ENCODE data around the gene NOTUM.

NOTUM gene

DNA sequence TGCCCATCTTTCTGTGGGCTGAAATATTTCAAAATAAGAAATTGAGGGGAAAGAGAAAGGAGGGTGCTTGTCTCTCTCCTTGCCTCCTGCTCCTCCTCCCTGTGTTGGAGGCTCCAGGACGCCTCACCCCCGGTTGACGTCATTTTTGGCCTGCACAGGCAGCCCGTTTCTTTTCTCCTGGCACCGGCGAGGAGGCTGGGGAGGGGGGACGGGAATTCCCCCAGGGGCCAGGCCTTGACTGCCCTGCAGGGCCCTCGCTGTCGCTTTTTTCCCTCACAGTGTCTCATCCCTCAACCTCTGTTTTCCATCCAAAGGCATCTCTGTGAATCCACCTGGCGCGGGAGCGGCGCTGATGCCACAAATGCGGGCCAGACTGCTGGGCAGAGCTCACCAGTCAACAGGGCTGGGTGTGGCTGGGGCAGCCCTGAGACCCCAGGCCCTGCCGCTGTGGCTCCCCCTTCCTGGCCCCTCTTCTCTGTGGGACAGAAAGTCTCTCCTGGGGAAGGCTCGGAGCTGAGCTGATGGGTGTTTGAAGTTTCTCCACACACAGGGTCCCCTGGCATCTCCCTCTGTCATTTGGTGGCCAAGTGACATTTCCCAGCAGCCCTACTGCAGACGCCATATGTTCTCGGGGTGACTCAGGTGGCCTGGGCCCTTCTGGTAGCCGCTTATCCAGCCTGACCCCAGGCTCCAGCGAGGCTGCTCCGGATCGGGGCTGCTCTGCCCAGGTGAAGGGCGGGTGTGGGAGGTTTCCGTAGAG, 45.7 kb upstream of the NOTUM start:
- no peak for DNase-seq (ENCODE audit: low spot score)

DNA sequence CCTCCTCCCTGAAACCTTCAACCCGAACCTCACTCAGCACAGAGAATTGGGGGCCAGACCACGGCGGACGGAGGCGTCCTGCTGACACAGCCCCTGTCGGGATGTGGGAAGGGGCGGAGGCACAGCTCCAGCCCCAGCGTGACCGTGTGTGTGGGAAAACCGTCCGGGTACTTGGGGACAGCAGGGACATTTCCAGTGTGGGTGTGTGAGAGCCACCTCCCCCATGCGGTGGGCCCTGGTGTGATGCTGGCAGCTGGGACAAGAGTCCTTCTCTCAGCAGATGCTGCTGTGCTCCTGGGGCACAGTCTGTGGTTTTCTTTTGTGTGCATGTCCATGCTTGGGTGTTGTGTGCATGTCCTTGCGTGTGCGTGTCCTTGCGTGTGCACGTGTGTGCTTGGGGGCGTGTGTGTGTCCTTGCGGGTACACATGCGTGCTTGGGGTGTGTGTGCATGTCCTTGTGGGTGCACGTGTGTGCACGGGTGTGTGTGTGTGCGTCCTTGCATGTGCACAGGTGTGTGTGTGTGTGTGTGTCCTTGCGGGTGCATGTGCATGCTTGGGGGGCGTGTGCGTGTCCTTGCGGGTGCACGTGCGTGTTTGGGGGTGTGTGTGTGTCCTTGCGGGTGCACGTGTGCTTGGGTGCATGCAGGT, 44.8 kb upstream of the NOTUM start:
- TF ChIP-seq, protein P1, sequence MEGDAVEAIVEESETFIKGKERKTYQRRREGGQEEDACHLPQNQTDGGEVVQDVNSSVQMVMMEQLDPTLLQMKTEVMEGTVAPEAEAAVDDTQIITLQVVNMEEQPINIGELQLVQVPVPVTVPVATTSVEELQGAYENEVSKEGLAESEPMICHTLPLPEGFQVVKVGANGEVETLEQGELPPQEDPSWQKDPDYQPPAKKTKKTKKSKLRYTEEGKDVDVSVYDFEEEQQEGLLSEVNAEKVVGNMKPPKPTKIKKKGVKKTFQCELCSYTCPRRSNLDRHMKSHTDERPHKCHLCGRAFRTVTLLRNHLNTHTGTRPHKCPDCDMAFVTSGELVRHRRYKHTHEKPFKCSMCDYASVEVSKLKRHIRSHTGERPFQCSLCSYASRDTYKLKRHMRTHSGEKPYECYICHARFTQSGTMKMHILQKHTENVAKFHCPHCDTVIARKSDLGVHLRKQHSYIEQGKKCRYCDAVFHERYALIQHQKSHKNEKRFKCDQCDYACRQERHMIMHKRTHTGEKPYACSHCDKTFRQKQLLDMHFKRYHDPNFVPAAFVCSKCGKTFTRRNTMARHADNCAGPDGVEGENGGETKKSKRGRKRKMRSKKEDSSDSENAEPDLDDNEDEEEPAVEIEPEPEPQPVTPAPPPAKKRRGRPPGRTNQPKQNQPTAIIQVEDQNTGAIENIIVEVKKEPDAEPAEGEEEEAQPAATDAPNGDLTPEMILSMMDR (IDR thresholded peaks at IDR 0.05; ENCODE audit: borderline replicate concordance, control extremely low read depth, extremely low read depth, insufficient read depth, missing control alignments) = no peak
- DNase-seq (ENCODE audit: low spot score) = no peak
- in situ Hi-C loops (cut with MboI; ENCODE audit: low sequenced_read_pairs, unreplicated experiment) = no loop called here

More for the DNA sequence above, 45.7 kb upstream of the NOTUM start:
- TF ChIP-seq, protein P1 (IDR thresholded peaks at IDR 0.05; ENCODE audit: borderline replicate concordance, control extremely low read depth, extremely low read depth, insufficient read depth, missing control alignments) = no peak
- in situ Hi-C loops (cut with MboI; ENCODE audit: low sequenced_read_pairs, unreplicated experiment) = no loop called here

DNA sequence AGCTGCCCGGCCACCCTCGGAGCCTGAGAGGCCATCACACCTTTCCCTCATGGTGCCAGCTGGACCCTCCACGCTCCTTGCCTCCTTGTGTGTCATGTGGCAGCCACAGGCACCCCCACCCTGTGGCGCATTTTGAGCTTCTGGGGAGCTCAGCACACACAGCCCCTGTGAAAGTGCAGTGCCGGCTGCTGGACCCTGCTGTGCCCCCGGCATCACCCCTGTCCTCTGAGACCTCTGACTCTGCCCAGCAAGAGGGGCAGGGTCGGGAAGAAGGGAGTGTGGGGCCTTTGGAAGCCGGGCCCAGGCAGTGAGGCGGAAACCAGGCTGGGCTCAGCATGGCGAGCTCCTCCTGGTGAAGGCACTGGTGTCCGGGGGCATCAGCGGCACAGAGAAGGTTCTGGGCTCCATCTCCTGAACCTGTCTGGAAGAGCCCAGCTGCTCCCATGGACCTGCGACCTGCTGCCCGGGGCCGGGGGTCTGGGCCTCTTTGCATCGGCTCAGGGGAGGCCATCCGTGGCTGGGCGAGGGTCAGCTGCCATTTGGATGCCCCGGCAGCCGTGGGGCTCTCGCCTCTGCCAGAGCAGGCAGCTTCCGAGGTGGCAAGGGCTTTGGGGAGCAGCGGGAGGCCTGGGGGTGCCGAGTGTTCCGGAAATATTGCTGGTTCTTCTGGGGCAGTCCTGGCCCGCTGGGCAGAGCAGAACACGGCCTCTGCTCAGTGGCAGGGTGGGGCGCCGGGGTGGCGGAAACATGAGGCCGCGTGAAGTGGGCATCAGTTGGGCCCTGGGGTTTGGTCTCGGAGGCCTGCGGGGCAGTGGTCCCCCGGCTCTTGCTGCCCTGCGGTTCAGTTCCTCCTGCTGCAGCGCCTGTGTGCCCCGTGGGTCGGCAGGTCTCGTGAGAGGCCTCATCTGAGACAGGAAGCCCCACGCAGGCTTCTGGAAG, 43.8 kb upstream of the NOTUM start:
- TF ChIP-seq, protein P1 (IDR thresholded peaks at IDR 0.05; ENCODE audit: borderline replicate concordance, control extremely low read depth, extremely low read depth, insufficient read depth, missing control alignments) = no peak
- DNase-seq (ENCODE audit: low spot score) = no peak
- in situ Hi-C loops (cut with MboI; ENCODE audit: low sequenced_read_pairs, unreplicated experiment) = no loop called here

DNA sequence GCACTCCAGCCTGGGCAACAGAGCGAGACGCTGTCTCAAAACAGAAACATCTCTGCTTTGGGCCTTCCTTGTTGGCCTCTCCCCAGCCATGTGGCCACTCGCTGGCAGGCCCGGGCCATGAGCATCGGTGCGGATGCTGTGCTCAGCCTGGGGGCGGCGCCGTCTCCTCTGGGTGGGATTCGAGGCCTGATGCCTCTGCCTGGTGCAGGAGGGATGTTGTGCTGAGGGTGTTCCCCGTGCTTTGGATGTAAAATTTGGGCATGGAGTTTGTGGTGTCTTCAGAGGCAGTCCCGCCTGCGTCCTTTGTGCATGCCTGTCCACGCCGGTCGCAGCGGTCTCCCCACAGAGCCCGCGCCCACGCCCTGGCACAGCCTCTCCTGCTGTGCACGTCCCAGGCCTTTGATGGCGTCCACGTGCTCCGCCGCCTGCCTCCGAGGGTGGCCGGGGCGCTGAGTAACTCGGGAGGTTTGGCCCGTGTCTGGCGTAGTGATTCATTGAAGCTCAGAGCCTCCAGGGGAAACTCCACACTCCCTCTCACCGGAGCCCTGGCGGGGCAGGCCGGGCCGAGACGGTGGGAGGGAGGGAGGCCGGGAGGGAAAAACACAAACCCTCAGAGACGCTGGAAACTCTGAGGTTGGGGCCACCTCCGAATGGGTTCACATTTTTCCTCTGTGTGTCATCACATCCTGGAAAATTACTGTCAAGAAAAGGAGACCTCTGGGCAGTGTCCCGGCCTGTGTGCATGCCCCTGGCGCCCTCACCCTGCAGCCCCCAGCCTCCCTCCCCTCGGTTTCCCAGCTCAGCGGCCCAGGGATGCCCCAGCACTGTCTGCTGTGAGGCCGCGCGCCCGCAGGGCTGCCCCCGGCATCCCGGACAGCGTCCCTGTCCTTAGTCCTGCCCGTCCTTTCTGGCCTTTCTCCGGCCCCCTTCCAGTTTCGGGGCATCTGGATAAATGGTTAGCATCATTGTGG, 42.7 kb upstream of the NOTUM start:
- TF ChIP-seq, protein P1 (IDR thresholded peaks at IDR 0.05; ENCODE audit: borderline replicate concordance, control extremely low read depth, extremely low read depth, insufficient read depth, missing control alignments) = no peak
- no peak for DNase-seq (ENCODE audit: low spot score)
- in situ Hi-C loops (cut with MboI; ENCODE audit: low sequenced_read_pairs, unreplicated experiment) = no loop called here

DNA sequence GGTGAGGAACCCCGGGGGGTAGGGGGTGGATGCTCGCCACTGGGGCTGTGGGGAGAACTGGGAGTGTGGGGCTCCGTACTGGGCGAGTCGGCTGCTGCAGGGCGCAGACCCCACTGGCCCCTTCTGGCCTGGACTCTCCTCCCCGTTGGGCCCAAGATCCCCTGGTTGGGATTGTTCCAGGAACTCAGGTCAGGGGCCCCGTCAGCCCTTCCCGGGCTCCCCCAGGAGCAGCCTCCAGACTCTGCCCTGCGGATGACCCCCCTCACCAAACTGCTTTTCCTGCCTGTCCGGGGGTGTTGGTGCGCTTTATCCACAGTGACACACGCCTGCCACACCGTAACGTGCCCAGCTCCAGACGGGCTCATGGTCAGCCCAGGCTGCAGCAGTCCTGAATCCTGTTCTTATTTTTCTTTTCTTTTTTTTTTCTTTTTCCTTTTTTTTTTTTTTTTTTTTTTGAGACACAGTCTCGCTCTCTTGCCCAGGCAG, 40.6 kb upstream of the NOTUM start:
- in situ Hi-C loops (cut with MboI; ENCODE audit: low sequenced_read_pairs, unreplicated experiment) = no loop called here

More for the DNA sequence above, 40.6 kb upstream of the NOTUM start:
- DNase-seq (ENCODE audit: low spot score) = no peak
- TF ChIP-seq, protein P1 (IDR thresholded peaks at IDR 0.05; ENCODE audit: borderline replicate concordance, control extremely low read depth, extremely low read depth, insufficient read depth, missing control alignments) = no peak

All from GM13976 (cell line).